K562 (cell line): ENCODE data around the gene GMIP. TPM values are rescaled to one million over a fixed set of nuclear protein-coding genes. Genes with fewer than 3 reads are reported as not detected.
A peak's percentile ranks its signal among the peaks of the same experiment; 100 is the strongest.

ENCODE experiments used
- ATAC-seq: fragments of 200-7000 bp; cut with Tn5 transposase; 3 replicates; pipeline ENCODE4 v1.9.1; 2020; ENCODE audit warnings: moderate library complexity
- BruUV-seq: library from RNA; stranded (reverse); fragments of 400-500 nt; replicated peaks from 2 replicates; lab custom pipeline; 2021; lab: Mats Ljungman, UMichigan
- CTCF ChIA-PET: fragments of 300-600 bp; formaldehyde crosslinking; extraction: SDS; loops from one replicate; lab custom pipeline; 2021; ENCODE audit warnings: low intra/inter-chr PET ratio; lab: Yijun Ruan, JAX
- POLR2A ChIA-PET: fragments of 300-600, 350-650 bp; sonication (Branson Sonifier 250); formaldehyde crosslinking; extraction: SDS; loops from one replicate; lab custom pipeline; 2021; ENCODE audit warnings: antibody characterized with exemption, inconsistent platforms; lab: Yijun Ruan, JAX
- DNase-seq, 4 experiments: peaks; one replicate each; pipeline versions ENCODE4 v3.0.0 to v3.0.0-alpha.2; 2011 to 2018; ENCODE audit warnings: low spot score in 3 of 4, mixed read lengths in 3 of 4; ENCODE audit errors: extremely low read depth in 1 of 4
- FAIRE-seq: peaks from 2 replicates; lab custom pipeline; 2011; peaks lifted over from hg19 to GRCh38; lab: Jason Lieb, UNC
- H2AFZ ChIP-seq: 2 replicates; pipeline ENCODE4 v1.6.0; 2011; ENCODE audit warnings: low read depth, low read length, control low read depth, inconsistent platforms
- H3K27ac ChIP-seq: fragments of 200-600 bp; 3 replicates; pipeline ENCODE4 v1.8.0; 2011; ENCODE audit warnings: low read depth, mild to moderate bottlenecking, control low read depth, inconsistent platforms, low read length, moderate library complexity, mixed read lengths; ENCODE audit errors: extremely low read depth
- H3K27me3 ChIP-seq, 2 experiments: fragments of 300-600 bp in 1 of 2; 2 replicates in 1 of 2; 3 replicates in 1 of 2; pipeline versions ENCODE4 v1.6.0 to v1.8.0; 2011; ENCODE audit warnings: inconsistent platforms in 2 of 2, low read length in 2 of 2, mild to moderate bottlenecking in 1 of 2, mixed read lengths in 1 of 2, moderate library complexity in 1 of 2; ENCODE audit not compliant: control insufficient read depth in 2 of 2, insufficient read depth in 2 of 2
- H3K36me3 ChIP-seq: fragments of 300-600 bp; 3 replicates; pipeline ENCODE4 v1.8.0; 2011; ENCODE audit warnings: mild to moderate bottlenecking, low read length, inconsistent platforms; ENCODE audit not compliant: control insufficient read depth, insufficient read depth
- H3K4me1 ChIP-seq, 2 experiments: fragments of 200-600 bp in 1 of 2; replicated peaks in 1 of 2; 2 replicates in 1 of 2; 3 replicates in 1 of 2; pipeline versions ENCODE4 v1.5.1 to v1.8.0; 2011; ENCODE audit warnings: inconsistent platforms in 2 of 2, low read length in 2 of 2, mild to moderate bottlenecking in 1 of 2, mixed read lengths in 1 of 2, moderate library complexity in 1 of 2; ENCODE audit not compliant: control insufficient read depth in 2 of 2, insufficient read depth in 2 of 2
- H3K4me2 ChIP-seq: 2 replicates; pipeline ENCODE4 v1.6.1; 2011; ENCODE audit warnings: low read length, control low read depth, inconsistent platforms, mixed read lengths; ENCODE audit not compliant: insufficient read depth
- H3K4me3 ChIP-seq: fragments of 200-600 bp; sonication (generic), shearing (Covaris generic); 2 replicates; pipeline ENCODE4 v1.5.1; 2016; ENCODE audit warnings: control low read depth, inconsistent platforms
- H3K79me2 ChIP-seq: fragments of 200-600 bp; 3 replicates; pipeline ENCODE4 v1.8.0; 2011; ENCODE audit warnings: low read length, inconsistent platforms; ENCODE audit not compliant: control insufficient read depth, insufficient read depth
- H3K9ac ChIP-seq, 2 experiments: 2 replicates each; pipeline versions ENCODE4 v1.6.0 to v1.6.1; 2011; ENCODE audit warnings: low read depth in 2 of 2, low read length in 2 of 2, control low read depth in 1 of 2, inconsistent platforms in 1 of 2, mild to moderate bottlenecking in 1 of 2, mixed read lengths in 1 of 2; ENCODE audit not compliant: insufficient read depth in 1 of 2
- H3K9me1 ChIP-seq: one replicate; pipeline ENCODE4 v1.6.0; 2011; ENCODE audit warnings: inconsistent platforms, mild to moderate bottlenecking, low read length, moderate library complexity; ENCODE audit not compliant: control insufficient read depth, insufficient read depth
- H3K9me3 ChIP-seq: replicated peaks from 2 replicates; pipeline ENCODE4 v1.5.1; 2011; ENCODE audit warnings: low read depth, low read length, inconsistent platforms; ENCODE audit not compliant: control insufficient read depth, insufficient read depth
- H4K20me1 ChIP-seq: replicated peaks from 2 replicates; pipeline ENCODE4 v1.6.1; 2011; ENCODE audit warnings: low read length, inconsistent platforms, mixed read lengths; ENCODE audit not compliant: control insufficient read depth, insufficient read depth
- CHCHD3 ChIP-seq: fragments of 250-450 bp; sonication (Bioruptor Pico); IDR thresholded peaks from 2 replicates; pipeline ENCODE4 v2.1.2; 2022; ENCODE audit warnings: mild to moderate bottlenecking
- FOSL1 ChIP-seq: fragments of 200-800 bp; sonication (Bioruptor generic); conservative IDR thresholded peaks from 2 replicates; pipeline ENCODE4 v1.6.1; 2016; ENCODE audit warnings: missing genetic modification characterization, missing compliant biosample characterization
- JUND ChIP-seq, 2 experiments: IDR thresholded peaks; 2 replicates in 1 of 2; 3 replicates in 1 of 2; pipeline ENCODE4 v1.6.1; 2011; ENCODE audit warnings: borderline replicate concordance in 2 of 2, low read depth in 2 of 2, low read length in 2 of 2, improper control_type of control experiment in 1 of 2, missing biosample characterization in 1 of 2, missing genetic modification characterization in 1 of 2, missing genetic modification reagents in 1 of 2
- NFYB ChIP-seq: IDR thresholded peaks from 2 replicates; pipeline ENCODE4 v1.6.1; 2011; ENCODE audit warnings: mild to moderate bottlenecking, moderate library complexity; ENCODE audit not compliant: insufficient read length; ENCODE audit errors: extremely low read depth
- NR2C1 ChIP-seq, 2 experiments: fragments of 450-650 bp; IDR thresholded peaks; 2 replicates each; pipeline ENCODE4 v1.6.1; 2017; ENCODE audit warnings: mild to moderate bottlenecking in 2 of 2, antibody characterized with exemption in 1 of 2, inconsistent platforms in 1 of 2, missing compliant biosample characterization in 1 of 2, missing genetic modification characterization in 1 of 2
- RFX7 ChIP-seq: fragments of 250-450 bp; sonication (Bioruptor Pico); IDR thresholded peaks from 2 replicates; pipeline ENCODE4 v1.5.1; 2021; ENCODE audit warnings: mild to moderate bottlenecking
- RNF2 ChIP-seq: sonication (generic); IDR thresholded peaks from 2 replicates; pipeline ENCODE4 v1.6.1; 2016
- STAT5B ChIP-seq: fragments of 250-450 bp; sonication (Bioruptor Pico); IDR thresholded peaks from 2 replicates; pipeline ENCODE4 v1.8.0; 2021; ENCODE audit warnings: mild to moderate bottlenecking, inconsistent platforms
- TFE3 ChIP-seq: fragments of 450-650 bp; formaldehyde crosslinking; IDR thresholded peaks from 2 replicates; pipeline ENCODE4 v1.4.0; 2020; ENCODE audit warnings: mild to moderate bottlenecking, mixed read lengths
- ZNF143 ChIP-seq: sonication (generic); formaldehyde crosslinking; IDR thresholded peaks from 2 replicates; pipeline ENCODE4 v1.9.0; 2022; ENCODE audit warnings: mild to moderate bottlenecking, missing genetic modification reagents
- ZNF780A ChIP-seq: fragments of 250-450 bp; sonication (Bioruptor Pico); IDR thresholded peaks from 2 replicates; pipeline ENCODE4 v1.5.0; 2021; ENCODE audit warnings: mild to moderate bottlenecking
- WGBS: fragments of 100-300 bp; shearing (Covaris generic); methylation state at CpG from one replicate; pipeline ENCODE4 v1.1.6; 2016; ENCODE audit warnings: low coverage, mixed read lengths; ENCODE audit not compliant: insufficient coverage; ENCODE audit errors: missing lambda C conversion rate; 5-methylcytosine and 5-hydroxymethylcytosine counted together
- in situ Hi-C: fragments of 300-500 bp; cut with MboI; formaldehyde crosslinking; loops from 4 replicates; pipeline ENCODE4 v1.15.0; 2018; ENCODE audit warnings: inconsistent platforms, mixed read lengths
- intact Hi-C: fragments of 100-400 bp; cut with micrococcal nuclease; formaldehyde crosslinking; loops from 2 replicates; pipeline ENCODE4 v1.14.2; 2022
- polyA plus RNA-seq, 8 experiments: library from polyadenylated mRNA; depleted of rRNA in 4 of 8; stranded (reverse) in 5 of 8; unstranded in 3 of 8; fragments of >200 nt; fragmentation: Nextera tagmentation in 2 of 8; fragmentation: Illumina TruSeq in 1 of 8; extraction: Ambion mirVana in 2 of 8; extraction: Trizol in 1 of 8; gene quantifications; 2 replicates each; pipeline versions ENCODE4 v1.2.1 to v1.2.3, GENCODE V29; 2011 to 2014; ENCODE audit warnings: inconsistent platforms in 1 of 8, missing spikeins in 1 of 8
- total RNA-seq, 7 experiments: library from RNA; depleted of rRNA in 6 of 7; stranded (reverse); fragments of >200 nt in 6 of 7; fragmentation: Illumina TruSeq in 2 of 7; extraction: Trizol in 2 of 7; gene quantifications; 2 replicates each; pipeline versions ENCODE4 v1.2.1 to v1.2.3, GENCODE V29; 2011 to 2021; ENCODE audit warnings: low replicate concordance in 1 of 7
- TF ChIP-seq, protein P1 (sequence below): fragments of 450-650 bp; IDR thresholded peaks from 2 replicates; pipeline ENCODE4 v1.6.1; 2016
- TF ChIP-seq, protein P2 (sequence below), 2 experiments: fragments of 450-650 bp in 1 of 2; sonication (generic) in 1 of 2; formaldehyde crosslinking in 1 of 2; IDR thresholded peaks in 1 of 2; conservative IDR thresholded peaks in 1 of 2; 2 replicates each; pipeline versions ENCODE4 v1.6.1 to v1.8.1; 2016 to 2023; ENCODE audit warnings: mild to moderate bottlenecking in 2 of 2, moderate library complexity in 2 of 2, inconsistent platforms in 1 of 2, missing genetic modification reagents in 1 of 2

Gene GMIP
- total and polyA plus RNA-seq, 9 of the 15 experiments (the other 6 are each of a cell fraction or from before 2014, with no cell fraction given) = 0.14 to 15.8 (median 3.2) TPM

DNA sequence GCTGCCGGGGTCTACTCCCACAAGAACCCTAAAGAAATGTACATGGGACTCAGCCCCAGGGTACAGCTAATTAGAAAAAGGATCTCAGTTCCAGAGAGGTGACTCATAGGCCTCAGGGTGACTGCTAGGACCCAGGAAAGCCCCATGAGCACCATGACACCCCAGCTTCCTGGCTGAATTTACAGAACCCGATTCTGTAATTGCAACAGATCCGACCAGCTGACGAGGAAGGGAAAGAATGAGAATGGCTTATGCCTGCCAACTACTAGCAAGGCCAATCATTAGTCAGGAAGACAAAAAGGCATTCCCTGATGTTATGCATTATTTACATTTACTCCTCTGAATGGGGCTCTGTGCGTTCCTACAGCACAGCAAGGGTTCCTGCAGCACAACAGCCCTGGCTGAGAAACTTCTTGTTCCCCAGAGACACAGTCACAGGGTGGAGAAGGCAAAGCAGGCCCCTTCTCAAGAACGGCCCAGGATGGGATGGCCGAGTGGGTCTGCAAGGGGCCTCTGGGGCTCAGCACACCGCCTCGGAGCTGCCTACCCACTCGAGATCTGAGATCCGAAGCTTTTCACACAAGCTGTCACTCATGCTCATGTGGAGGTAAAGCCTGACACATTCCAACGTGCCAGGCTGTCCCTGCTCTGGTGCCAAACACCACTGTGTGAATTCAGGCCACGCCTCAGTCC, 52.2 kb downstream of the GMIP start:
- Histone ChIP-seq H3K4me1 (no peaks in the 10 kb centered on the region; a peak in 1 of 5 replicates), H3K27ac (no peak overlapping the region), H3K27me3 (peaks cover 0 to 8% of the 10 kb centered on the region in 2 experiments; a peak in 2 of 5 replicates), H3K79me2 (no peaks in the 10 kb centered on the region), H2AFZ (peak overlapping the region; percentile 44; the same call in 1 of the 2 replicates), H3K9me1 (no peaks in the 10 kb centered on the region), H4K20me1 (no peaks in the 10 kb centered on the region), H3K9me3 (no peaks in the 10 kb centered on the region), H3K4me2 (no peak overlapping the region), H3K36me3 (no peaks in the 10 kb centered on the region), H3K9ac (peak overlapping the region in 1 of 2 experiments; percentile 64; a peak in 1 of 4 replicates), H3K4me3 (no peak overlapping the region)
- POLR2A ChIA-PET = no interaction called here
- TF ChIP-seq, protein P1, sequence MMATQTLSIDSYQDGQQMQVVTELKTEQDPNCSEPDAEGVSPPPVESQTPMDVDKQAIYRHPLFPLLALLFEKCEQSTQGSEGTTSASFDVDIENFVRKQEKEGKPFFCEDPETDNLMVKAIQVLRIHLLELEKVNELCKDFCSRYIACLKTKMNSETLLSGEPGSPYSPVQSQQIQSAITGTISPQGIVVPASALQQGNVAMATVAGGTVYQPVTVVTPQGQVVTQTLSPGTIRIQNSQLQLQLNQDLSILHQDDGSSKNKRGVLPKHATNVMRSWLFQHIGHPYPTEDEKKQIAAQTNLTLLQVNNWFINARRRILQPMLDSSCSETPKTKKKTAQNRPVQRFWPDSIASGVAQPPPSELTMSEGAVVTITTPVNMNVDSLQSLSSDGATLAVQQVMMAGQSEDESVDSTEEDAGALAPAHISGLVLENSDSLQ = 0 out of 2 replicates have a peak, but pooled peaks have one; percentile 13
- TF ChIP-seq ZNF780A (CRISPR knock-in tag) = no peak
- no peak for TF ChIP-seq STAT5B (CRISPR knock-in tag)
- TF ChIP-seq JUND (IDR thresholded peaks at IDR 0.05; ENCODE audit: borderline replicate concordance, low read depth, low read length) = peak; percentile 17; the same call in 1 of the 2 replicates
- 0 out of 3 replicates have a peak, but pooled peaks have one; percentile 19 for TF ChIP-seq JUND (tag; IDR thresholded peaks at IDR 0.05; ENCODE audit: borderline replicate concordance, low read depth, low read length)
- TF ChIP-seq TFE3 = no peak
- no peak for TF ChIP-seq ZNF143 (CRISPR knock-in tag)
- TF ChIP-seq NFYB = no peak
- TF ChIP-seq CHCHD3 = no peak
- no peak for TF ChIP-seq RNF2
- TF ChIP-seq, protein P2, sequence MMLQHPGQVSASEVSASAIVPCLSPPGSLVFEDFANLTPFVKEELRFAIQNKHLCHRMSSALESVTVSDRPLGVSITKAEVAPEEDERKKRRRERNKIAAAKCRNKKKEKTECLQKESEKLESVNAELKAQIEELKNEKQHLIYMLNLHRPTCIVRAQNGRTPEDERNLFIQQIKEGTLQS (IDR thresholded peaks at IDR 0.05) = peak; percentile 52
- TF ChIP-seq, protein P2 (CRISPR knock-in tag; conservative IDR thresholded peaks at IDR 0.05) = no peak
- TF ChIP-seq NR2C1 (IDR thresholded peaks at IDR 0.05) = no peak
- no peak for TF ChIP-seq NR2C1 (tag; IDR thresholded peaks at IDR 0.05)
- no peak for TF ChIP-seq RFX7 (CRISPR knock-in tag)
- TF ChIP-seq FOSL1 (tag) = peak; percentile 60
- ATAC-seq (peak; percentile 40; the same call in 2 of the 3 replicates), FAIRE-seq (no peak), DNase-seq (no peak)
- in situ Hi-C loops = no loop called here
- CTCF ChIA-PET = no interaction called here
- no TSS peak for BruUV-seq
- 31% methylated on average over 13 of the region's 13 CpGs for WGBS
- intact Hi-C loops = no loop called here
